ENCODE measurements around the gene SOST.
A peak's percentile ranks its signal among the peaks of the same experiment; 100 is the strongest.

The SOST gene

GRCh38 chr17:43774304-43775250 is 16.0 kb upstream of the SOST start:
- no peak for DNase-seq

GRCh38 chr17:43772877-43773648 is 14.5 kb upstream of the SOST start:
- DNase-seq: no peak

DNA sequence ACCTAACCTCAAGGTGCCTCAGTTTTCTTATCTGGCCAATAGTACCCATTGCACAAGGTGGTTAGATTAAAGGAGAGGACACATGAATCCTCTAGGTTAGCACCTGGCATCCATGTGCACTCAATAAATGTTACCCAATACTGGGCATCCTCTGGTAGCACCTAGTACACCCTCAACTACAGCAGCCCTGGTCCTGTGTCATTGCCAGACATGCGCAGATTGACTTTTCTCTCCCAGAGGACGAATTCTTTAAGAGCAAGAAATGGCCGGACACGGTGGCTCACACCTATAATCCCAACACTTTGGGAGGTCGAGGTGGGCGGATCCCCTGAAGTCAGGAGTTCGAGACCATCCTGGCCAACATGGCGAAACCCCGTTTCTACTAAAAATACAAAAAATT is 12.9 kb upstream of the SOST start:
- DNase-seq: no peak

- DNase-seq: no peak
Observed at GRCh38 chr17:43770957-43771356, 12.4 kb upstream of the SOST start.

GRCh38 chr17:43769859-43770258 is 11.3 kb upstream of the SOST start:
- DNase-seq: no peak

DNA sequence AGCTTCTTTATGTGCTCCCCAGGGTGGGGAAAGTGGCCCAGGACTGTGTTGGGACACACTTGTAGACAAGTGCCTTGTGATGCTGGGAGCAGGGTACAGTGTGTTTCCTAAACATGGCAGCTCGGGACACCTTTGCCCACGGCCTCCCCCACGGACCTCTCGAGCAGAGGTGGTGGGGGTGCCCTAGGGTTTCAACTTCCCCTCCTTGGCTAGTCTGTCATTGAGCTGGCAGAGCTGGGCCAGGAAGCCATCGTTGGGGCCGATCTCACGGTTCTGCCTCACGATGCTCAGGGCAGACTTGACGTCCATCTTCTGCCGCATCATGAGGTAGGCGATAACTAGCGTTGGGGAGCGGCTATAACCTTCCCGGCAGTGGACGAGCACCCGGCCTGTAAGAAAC is 10.8 kb upstream of the SOST start:
- no peak for DNase-seq

DNA sequence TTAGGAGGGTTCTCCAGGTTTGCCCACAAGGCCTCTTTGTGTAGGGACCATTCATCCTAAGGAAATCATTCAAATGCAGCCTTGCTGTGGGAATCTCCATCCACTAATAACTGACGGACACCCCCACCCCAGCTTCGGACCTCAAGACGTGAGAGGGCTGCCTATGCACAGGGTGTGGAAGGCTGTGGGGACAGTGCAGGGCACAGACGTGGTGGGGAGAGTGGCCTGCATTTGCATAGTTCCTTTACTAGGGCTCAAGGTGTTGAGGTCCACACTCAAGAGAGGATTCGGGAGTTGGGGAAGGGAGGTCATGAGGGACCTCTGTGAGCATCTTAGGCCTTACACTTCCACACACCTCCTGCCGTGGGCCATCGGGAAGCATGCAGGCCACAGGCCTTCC is 10.4 kb upstream of the SOST start:
- no peak for DNase-seq

DNA sequence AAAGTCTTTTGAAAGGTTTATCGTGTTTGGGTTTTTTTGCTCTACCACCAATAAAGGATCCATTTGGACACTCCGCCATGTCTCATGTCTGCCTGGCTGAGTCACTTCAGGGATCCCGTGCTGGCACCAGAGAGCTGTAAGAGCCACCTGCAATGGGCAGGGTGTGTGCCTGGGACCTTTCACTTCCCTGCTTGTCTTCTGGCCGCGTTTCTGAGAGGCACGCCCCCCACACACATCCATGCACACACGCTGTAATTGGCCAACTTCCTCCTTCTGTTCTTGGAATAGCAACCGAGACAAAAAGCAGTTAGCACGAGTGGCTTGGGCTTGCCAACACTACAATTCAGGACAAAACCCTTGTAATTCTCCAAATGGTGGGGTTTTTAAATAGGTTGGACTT is 9.8 kb upstream of the SOST start:
- no peak for DNase-seq

GRCh38 chr17:43767713-43768059 is 9.1 kb upstream of the SOST start:
- DNase-seq: no peak

DNA sequence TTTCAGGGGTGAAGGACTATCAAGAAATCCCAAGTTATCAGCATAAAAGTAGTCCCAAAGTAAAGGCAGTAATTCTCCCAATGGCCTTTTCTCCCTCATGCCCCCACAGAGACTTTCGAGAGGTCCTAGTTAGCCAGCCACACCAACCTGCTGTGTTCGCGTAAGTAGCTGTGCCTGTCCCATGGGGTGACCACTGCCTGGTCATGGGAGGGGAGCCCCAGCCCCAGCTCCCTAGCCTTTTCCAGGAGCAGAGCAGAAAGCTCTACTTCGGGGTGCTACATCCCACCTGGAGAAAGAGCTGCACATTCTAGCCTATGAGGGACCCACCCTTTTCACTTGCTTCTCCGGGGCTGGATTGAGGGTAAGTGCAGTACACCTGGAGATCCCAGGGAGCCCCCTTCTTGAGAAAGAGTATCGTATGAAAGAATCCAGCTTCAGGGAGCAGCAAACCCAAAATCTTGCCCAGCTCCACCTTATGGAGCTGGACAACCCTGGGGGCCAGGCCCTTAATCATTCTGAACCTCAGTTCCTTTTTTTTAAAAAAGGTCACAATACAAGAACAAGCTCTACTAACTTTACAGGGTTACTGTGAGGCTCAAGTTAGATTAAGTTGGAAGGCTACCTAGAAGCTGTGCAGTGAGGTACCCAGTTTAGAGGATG is 8.6 kb upstream of the SOST start:
- no peak for DNase-seq

DNA sequence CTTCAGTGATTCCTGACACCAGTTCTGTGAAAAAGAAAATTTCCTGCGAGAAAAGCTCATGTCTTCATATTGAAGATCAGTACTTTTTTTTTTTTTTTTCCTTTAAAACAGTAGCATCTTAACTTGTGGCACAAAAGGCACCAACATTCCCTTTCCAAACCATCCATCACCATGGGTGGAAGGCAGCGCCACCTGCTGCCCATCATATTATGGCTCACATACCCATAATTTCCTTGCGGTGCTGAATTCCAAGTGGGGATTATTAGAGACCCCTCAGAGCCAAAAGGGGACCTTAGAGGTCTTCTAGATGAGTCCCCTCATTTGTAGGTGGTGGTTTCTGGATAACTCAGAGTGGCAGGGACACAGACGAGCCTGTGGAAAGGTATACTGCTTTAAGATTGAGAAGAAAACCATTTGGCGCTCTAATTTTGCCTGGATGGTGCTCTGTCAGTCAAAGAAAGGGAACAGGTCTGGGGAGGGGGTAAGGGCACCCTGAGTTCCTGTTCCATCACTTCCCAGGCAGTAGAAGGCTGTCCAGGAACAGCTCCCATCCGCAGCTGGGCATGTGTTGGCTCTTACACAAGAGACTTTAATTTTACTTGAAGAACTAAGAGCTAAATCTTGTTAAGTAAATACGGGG is 7.9 kb upstream of the SOST start:
- DNase-seq: no peak

- peak; percentile 90 for DNase-seq
Observed at GRCh38 chr17:43760254-43760852, 1.8 kb upstream of the SOST start.

DNA sequence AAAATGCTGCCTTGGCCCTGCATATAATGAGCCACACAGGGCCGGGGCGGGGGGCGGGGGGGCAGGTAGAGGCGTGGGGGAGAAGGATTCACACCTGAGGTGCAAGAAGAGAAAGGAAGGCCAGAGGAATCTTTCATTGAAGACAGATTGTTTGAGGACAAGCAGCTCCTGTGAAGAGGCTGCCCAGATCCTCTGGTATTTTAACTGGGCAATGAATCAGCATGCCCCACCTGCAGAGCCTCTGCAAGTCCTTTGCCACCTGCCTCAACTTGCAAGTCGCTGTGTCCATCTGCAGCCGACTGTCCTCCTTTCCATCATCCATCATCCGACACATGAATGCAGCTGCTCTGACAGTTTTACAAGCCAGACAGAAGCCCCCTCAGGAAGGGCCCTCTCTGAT is 1.2 kb upstream of the SOST start:
- no peak for DNase-seq

DNA sequence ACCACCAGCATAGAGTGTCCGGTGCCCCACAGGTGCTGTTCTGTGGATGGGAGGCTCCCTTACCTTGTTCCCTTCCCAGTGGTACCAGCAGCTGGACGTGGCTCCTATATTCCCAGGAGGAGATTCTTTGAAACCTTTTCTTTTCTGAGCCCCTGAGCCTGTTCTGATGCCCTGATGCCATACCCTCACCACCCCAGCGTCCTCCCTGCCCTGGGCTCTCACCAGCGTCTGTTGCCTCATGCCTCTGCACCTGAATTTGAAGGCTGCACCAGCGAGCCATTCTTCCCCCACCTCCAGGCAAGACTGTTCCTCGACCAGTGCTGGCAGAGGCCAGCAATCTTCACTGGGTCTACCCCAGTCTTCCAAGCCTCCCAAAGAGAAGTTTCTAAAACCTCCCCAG is 505 bp downstream of the SOST start:
- no peak for DNase-seq

DNA sequence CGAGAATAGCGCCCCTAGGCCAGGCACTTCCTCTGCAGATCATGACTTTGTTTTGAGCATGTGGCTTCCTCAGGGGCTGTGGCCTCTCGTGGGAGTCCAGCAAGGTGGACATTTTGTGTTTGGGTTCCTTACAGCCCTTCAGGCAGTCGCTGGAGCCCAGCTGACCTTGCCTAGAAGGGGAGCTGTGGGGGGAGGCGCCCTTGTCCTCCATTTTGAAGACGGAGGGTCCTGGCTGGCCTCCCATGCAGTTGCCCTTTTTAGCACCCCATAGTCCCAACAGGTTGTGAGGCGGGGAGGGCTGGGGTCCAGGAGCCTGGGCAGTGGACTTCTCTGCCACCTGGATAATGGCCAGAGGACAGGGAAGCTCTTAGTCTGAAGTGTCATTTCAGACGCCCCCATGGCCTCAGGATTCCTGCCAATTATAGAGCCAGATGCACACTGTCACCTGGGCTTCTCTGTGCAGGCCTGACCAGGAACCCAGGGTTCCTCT is 1.4 kb downstream of the SOST start:
- no peak for DNase-seq

DNA sequence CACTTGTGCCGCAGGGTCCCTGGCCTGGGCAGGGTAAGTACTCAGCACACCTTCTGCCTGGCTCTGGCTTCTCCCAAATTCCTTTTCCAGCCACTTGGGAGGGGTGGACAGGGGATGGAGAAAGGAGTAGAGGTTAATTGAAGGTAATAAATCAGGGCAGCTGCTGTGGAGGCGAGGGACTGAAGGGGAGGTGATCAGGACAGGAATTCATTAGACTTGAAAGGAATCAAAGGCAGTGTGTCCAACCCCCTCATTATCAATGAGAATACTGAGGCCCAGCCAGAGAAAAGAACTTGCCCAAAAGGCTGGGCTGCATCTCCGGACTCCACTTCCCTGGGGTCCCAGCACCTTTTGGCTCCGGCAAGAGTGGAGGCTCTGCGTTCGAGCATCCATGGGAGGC is 2.4 kb downstream of the SOST start:
- no peak for DNase-seq

GRCh38 chr17:43755389-43755875 is 3.2 kb downstream of the SOST start:
- no peak for DNase-seq

DNA sequence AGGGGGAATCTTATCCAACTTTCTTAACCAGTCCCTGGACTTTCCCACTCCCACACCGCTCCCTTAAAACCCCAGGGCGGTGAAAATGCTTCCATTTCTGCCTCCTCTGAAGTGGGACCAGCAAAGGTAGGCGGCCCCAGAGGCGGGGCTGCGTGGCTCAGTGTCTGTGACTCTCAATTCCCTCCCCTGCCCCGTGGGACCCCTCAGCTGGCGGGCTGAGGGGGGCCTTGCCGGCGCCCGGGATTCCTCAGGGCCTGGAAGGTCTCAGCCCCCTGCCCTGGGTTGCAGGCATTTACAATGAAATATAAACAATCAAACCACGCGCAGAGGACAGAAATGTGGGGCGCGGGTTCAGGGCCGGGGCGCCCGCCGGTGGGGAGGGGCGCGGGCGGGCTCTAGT is 3.6 kb downstream of the SOST start:
- no peak for DNase-seq

GRCh38 chr17:43753493-43754129 is 5.0 kb downstream of the SOST start:
- no peak for DNase-seq

- DNase-seq: no peak
Observed at GRCh38 chr17:43750153-43750552, 8.4 kb downstream of the SOST start.

DNA sequence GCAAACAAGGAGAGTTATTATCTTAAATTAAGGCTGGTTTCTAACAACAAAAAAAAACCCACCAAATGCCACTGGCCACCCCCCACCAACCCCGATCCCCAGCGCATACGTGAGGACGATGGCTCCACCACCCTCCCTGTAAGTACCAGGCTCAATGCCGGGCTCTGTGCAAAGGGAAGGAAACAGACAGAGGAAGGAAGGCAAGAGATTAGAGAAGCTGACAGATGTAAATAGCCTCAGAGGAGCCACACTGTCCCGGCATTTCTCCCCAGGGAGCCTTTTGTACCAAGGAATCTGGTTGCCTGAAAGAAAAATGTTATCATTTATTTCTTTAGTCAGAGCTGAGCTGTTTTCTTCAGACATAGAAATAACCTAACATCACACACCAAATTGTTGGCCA is 13.1 kb downstream of the SOST start:
- no peak for DNase-seq

DNA sequence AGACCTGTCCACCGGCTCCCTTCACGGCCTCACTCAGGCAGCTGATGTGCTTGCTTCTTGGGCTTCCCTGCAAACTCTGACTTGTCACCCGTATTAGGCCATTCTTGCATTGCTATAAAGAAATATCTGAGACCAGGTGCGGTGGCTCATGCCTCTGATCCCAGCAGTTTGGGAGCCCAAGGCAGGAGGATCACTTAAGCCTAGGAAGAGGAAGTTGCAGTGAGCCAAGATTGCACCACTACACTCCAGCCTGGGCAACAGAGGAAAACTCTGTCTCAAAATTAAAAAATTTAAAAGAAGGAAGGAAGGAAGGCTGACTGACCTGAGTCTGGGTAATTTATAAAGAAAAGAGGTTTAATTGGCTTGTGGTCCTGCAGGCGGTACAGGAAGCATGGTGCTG is 17.0 kb downstream of the SOST start:
- DNase-seq: no peak

Data from amniotic stem cell (primary cell).